SH-SY5Y (cell line): Measurements from ENCODE around the gene ERAS.

Experiments used
- GATA2 ChIP-seq: IDR thresholded peaks from 2 replicates; pipeline ENCODE4 v1.6.1; 2011; ENCODE audit warnings: mild to moderate bottlenecking, low read depth, low read length
- GATA3 ChIP-seq: IDR thresholded peaks from 2 replicates; pipeline ENCODE4 v1.6.1; 2011; ENCODE audit warnings: low read depth, mild to moderate bottlenecking, low read length, moderate library complexity

ERAS gene

GRCh38 chrX:48791063-48791820 is 35.1 kb upstream of the ERAS start:
- TF ChIP-seq GATA3 (no peak), GATA2 (no peak)

DNA sequence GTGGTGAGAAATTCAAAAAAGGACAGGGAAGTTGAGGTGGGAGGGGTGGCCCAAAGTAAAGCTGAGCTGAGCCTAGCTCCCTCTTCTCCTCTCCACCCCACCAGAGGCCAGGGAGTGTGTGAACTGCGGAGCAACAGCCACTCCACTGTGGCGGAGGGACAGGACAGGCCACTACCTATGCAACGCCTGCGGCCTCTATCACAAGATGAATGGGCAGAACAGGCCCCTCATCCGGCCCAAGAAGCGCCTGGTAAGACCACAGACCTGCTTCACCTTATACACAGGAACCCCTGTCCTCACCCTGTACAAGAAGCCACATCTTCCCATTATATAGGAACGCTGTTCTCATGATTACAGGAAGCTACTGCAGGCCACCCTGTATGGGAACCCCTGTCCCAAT is 34.1 kb upstream of the ERAS start:
- TF ChIP-seq GATA3 (no peak), GATA2 (no peak)

- no peak for TF ChIP-seq GATA2
- no peak for TF ChIP-seq GATA3
Observed at GRCh38 chrX:48793935-48794334, 32.4 kb upstream of the ERAS start.

DNA sequence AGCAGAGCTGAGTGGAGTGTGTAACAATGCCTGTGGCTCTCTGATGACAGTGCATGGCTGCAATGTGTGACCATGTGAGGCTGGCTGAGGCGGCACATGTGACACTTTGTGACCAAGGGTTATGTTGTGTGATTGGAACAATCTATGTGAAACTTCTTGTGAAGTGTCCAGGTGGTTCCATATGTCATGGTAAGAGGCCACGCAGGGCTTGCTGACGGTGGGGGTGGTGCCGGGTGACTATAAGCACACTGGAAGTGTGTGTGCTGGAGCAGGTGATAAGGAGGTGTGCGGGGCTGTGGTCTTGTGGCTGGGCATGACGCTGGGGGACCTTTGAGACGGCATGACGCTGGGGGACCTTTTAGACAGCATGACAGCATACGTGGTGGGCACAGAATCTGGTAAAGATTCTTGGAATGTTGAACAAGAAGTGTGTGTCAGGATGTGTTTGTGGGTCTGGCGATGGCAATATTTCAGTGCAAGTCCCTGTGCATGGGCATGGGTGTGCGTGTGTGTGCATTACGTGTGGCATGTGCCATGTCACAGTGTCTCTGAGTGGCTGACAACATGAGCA is 31.9 kb upstream of the ERAS start:
- TF ChIP-seq GATA2, result no peak
- no peak for TF ChIP-seq GATA3

GRCh38 chrX:48794911-48795515 is 31.3 kb upstream of the ERAS start:
- TF ChIP-seq GATA3 (no peak), GATA2 (no peak)

DNA sequence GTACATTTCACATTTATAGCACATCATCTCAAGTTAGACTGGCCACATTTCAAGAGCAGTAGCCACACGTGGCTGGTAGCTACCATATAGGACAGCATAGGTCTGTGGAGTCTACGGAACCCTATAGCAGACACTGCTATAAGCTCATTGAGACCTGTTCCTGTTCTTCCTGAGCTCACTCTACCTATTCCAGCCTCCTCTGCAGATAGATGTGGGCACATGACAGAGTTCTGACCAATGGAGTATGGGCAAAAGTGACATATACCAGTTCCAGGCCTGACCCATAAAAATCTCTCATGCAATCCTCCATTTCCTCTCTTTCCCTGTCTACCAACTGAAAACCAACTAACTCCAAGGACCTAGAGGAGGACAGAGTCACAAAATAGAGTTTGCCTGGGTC is 28.0 kb upstream of the ERAS start:
- TF ChIP-seq GATA2 (no peak), GATA3 (no peak)

- TF ChIP-seq GATA3 (no peak), GATA2 (no peak)
Observed at GRCh38 chrX:48800574-48801279, 25.6 kb upstream of the ERAS start.

GRCh38 chrX:48801280-48802088 is 24.8 kb upstream of the ERAS start, which contains the start of gene HDAC6:
Gene HDAC6 (plus strand): TSS chrX:48802067. CDS start chrX:48802693, 626 bp downstream.
- TF ChIP-seq GATA2 (no peak), GATA3 (no peak)

GRCh38 chrX:48802089-48802904 is 24.0 kb upstream of the ERAS start:
- no peak for TF ChIP-seq GATA2
- no peak for TF ChIP-seq GATA3

DNA sequence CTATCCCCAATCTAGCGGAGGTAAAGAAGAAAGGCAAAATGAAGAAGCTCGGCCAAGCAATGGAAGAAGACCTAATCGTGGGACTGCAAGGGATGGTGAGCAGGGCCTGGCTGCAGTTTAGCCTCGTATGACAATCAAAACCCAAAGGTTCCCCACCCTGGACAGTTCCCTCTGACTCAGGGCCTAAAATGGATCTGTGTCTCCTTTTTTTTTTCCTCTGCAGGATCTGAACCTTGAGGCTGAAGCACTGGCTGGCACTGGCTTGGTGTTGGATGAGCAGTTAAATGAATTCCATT is 23.5 kb upstream of the ERAS start:
- TF ChIP-seq GATA3, result no peak
- no peak for TF ChIP-seq GATA2

DNA sequence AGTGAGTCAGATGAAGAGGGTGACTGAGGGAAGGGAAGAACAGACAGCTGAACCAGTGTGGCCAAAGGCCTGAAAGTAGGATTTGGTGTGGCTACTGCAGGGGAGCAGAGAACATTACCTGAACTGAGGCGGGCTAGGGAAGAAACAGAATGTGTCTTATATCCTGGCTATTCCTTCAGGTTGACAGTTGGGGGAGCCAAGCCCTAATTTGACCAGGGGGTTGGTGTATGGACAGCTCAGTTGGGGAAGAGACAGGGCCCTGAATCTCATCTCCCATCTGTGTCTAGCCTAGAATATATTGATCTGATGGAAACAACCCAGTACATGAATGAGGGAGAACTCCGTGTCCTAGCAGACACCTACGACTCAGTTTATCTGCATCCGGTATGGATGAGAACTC is 20.2 kb upstream of the ERAS start:
- TF ChIP-seq GATA3 (no peak), GATA2 (no peak)

GRCh38 chrX:48813644-48814043 is 12.7 kb upstream of the ERAS start:
- no peak for TF ChIP-seq GATA2
- TF ChIP-seq GATA3, result no peak

- TF ChIP-seq GATA2, result no peak
- no peak for TF ChIP-seq GATA3
Observed at GRCh38 chrX:48814722-48815121, 11.6 kb upstream of the ERAS start.

GRCh38 chrX:48815266-48815665 is 11.0 kb upstream of the ERAS start:
- TF ChIP-seq GATA2, result no peak
- no peak for TF ChIP-seq GATA3
